Fibroblast of skin of left biceps (primary cell): ENCODE data around the gene CISH.
A peak's percentile ranks its signal among the peaks of the same experiment; 100 is the strongest.

Experiments
- DNase-seq, 2 experiments: peaks; one replicate each; pipeline ENCODE4 v3.0.0-alpha.2; 2013; ENCODE audit warnings: low read depth in 2 of 2

CISH gene

DNA sequence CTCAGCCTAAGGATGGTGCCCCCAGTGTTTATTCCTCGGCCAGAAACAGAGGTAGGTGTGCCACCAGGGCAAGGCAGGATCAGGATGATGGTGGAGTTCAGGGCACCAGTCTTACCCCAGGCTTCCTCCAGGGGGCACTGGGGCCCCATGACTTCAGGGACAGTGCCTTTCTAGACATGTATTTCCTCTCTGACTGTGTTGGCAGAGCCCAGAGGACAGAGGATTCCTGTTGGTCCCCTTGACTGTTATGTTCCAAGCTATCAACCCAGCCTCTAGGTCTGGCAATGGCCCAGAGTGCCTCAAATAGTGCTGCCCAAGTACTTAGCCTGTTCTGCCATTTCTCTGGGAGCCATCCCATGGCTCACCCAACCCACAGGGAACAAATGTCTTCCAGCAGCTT, 39.4 kb downstream of the CISH start:
- DNase-seq = no peak

GRCh38 chr3:50571486-50571885, 40.1 kb downstream of the CISH start:
- no peak for DNase-seq

GRCh38 chr3:50570508-50571279, 40.9 kb downstream of the CISH start:
- no peak for DNase-seq

GRCh38 chr3:50568947-50569749, 42.4 kb downstream of the CISH start, which contains the start of gene HEMK1:
HEMK1 (plus strand) TSS chr3:50569522; CDS start chr3:50571105, 1,583 bp downstream.
- DNase-seq = peak; percentile 83 to 86

- DNase-seq = peak; percentile 65 to 74
Measured at GRCh38 chr3:50567386-50568167, 44.0 kb downstream of the CISH start, which contains the start of gene C3orf18. C3orf18 (minus strand) TSS chr3:50567747; CDS start chr3:50565699, 2,048 bp downstream.

DNA sequence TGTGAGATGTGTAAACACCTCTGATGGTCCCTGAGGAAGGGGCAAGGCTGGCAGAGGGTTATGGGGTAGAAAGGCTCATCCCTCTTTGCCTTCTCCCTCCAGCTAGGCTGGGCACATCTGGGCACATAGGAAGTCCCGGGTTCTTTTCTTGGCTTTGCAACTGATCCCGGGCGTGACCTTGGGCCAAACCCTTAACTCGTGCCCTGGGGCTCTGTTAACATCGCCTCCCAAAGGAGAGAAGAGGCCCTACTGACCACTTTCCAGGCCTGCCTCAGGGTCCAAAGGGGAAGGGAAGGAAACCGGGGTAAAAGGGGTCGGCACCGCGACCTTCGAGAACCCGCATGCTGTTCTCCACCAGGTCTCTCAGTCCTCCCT, 44.6 kb downstream of the CISH start:
- DNase-seq = no peak

DNA sequence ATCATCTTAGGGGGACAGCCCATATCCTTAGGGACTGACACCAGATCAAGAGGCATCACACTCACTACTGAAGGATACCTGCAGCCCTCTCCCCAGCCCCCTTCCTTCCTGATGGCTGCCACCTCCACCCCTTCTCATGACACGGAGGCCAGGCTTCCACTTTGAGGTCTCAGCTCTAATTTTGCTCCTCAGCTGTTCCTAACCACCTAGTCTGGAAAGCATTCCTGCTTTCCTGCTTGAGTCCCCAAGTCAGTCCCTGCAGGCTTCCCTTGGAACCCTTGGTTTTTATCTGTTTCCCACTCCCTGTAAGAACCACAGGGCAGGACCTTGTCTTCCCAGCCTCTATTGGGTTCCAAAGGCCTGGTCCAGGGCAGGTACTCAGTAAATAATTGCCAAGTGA, 47.3 kb downstream of the CISH start:
- DNase-seq = no peak

DNA sequence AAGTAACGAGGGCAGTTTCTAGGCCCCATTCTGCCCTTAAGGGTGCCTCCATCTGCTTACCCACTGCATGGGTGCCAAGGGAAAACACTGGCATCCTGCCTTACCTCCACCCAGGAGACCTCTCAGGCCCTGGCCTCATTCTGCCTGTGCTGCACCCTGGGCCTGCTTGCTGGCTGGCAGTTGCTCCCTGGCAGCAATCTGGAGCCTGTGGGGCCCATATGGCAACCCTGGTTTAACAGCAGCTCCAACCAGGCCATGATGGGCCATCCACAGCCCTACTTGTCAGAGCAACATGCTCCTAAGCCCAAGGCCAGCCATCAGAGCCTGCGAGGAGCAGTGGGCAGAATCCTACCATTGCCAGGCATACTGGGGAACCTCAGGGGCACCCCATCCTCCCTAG, 47.7 kb downstream of the CISH start:
- no peak for DNase-seq

GRCh38 chr3:50562861-50563260, 48.7 kb downstream of the CISH start:
- DNase-seq = no peak

DNA sequence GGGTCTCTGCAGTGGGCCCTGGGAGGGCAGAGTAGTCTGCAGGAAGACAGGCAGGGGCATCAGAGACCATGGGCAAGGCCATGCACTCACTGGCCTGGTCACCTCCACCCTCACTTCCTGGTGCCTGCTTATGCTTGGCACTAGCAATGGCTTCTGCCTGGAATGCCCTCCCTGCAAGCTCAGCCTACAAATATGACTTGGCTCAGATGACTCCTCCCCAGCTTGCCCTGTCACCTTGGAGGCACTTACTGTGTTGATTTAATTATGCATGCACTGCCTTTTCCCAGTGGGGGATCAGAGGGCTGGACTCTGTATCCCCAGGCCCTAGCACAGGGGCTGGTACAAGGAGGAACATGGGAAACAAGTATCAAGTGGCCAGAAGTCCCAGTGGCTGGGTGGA, 51.9 kb downstream of the CISH start:
- no peak for DNase-seq

DNA sequence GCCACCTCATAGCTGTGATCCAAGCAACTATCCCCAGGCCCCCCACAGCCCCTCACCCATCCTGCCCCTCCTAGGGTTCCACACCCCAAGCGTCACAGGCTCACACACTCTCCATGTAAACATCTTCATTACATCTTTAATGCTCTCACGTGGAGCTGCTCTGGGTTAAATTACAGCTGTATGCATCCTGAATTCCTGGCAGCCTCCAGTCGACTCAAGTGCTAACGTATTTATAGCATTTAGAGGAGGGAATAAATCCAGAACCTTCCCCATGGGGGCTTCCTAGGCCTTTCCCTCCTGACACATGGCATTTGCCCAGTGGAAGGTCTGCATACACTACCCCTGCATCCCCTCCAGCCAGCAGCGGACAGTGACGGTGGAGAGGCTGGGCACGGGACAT, 53.7 kb downstream of the CISH start:
- DNase-seq = no peak

- DNase-seq = no peak
Measured at GRCh38 chr3:50557106-50557505, 54.5 kb downstream of the CISH start.
